Adrenal gland (tissue), 12 donors: ENCODE results near the gene FXYD7. TPM values are rescaled to one million over a fixed set of nuclear protein-coding genes. Genes with fewer than 3 reads are reported as not detected.

ENCODE experiments used
- DNase-seq, 7 donors: peaks; one replicate each; pipeline ENCODE4 v3.0.0-alpha.2; 2019 to 2020
- H3K27ac ChIP-seq, 5 donors: fragments of 200-600 bp; sonication (generic) in 4 of 5; 1 replicate in 3 of 5; 2 replicates in 2 of 5; pipeline versions ENCODE4 v1.5.1 to v1.8.0; 2016 to 2020; ENCODE audit warnings: mild to moderate bottlenecking in 1 of 5
- H3K27me3 ChIP-seq: fragments of 200-600 bp; 2 replicates; pipeline ENCODE4 v1.8.0; 2021
- H3K36me3 ChIP-seq, 2 donors: fragments of 200-600 bp; replicated peaks in 1 of 2; 1 replicate in 1 of 2; 2 replicates in 1 of 2; pipeline versions ENCODE4 v1.5.1 to v1.8.0; 2018 to 2022
- H3K4me1 ChIP-seq, 2 donors: fragments of 200-600 bp; replicated peaks in 1 of 2; 1 replicate in 1 of 2; 2 replicates in 1 of 2; pipeline versions ENCODE4 v1.5.1 to v1.8.0; 2018 to 2021
- H3K4me3 ChIP-seq, 4 donors: fragments of 200-600 bp; sonication (generic) in 3 of 4; one replicate each; pipeline ENCODE4 v1.5.1; 2016 to 2018
- H3K9me3 ChIP-seq, 3 donors: fragments of 200-600 bp; sonication (generic) in 1 of 3; replicated peaks in 1 of 3; 1 replicate in 2 of 3; 2 replicates in 1 of 3; pipeline versions ENCODE4 v1.5.1 to v1.8.0; 2016 to 2021
- CTCF ChIP-seq, 6 experiments: fragments of 450-650 bp in 4 of 6; fragments of 200-600 bp in 2 of 6; sonication (generic) in 1 of 6; IDR thresholded peaks; 1 replicate in 5 of 6; 2 replicates in 1 of 6; pipeline versions ENCODE4 v1.5.1 to v1.8.0; 2016 to 2021; ENCODE audit warnings: antibody characterized with exemption in 6 of 6, mild to moderate bottlenecking in 2 of 6, moderate library complexity in 1 of 6
- POLR2A ChIP-seq, 2 donors: fragments of 450-650 bp; IDR thresholded peaks; one replicate each; pipeline ENCODE4 v1.6.1; 2017; ENCODE audit warnings: antibody characterized with exemption in 2 of 2, mild to moderate bottlenecking in 2 of 2, moderate library complexity in 1 of 2
- WGBS, 4 donors: extraction: QIAGEN DNeasy Blood & Tissue Kit in 2 of 4; methylation state at CpG; one replicate each; pipeline versions ENCODE4 v1.1.5 to v1.1.7; 2013 to 2017; 5-methylcytosine and 5-hydroxymethylcytosine counted together
- intact Hi-C, 2 donors: fragments of 100-400 bp; cut with DNase I; formaldehyde crosslinking; loops; one replicate each; pipeline versions ENCODE4 v1.14.1 to v1.15.0; 2022 to 2023
- polyA plus RNA-seq, 3 donors: library from polyadenylated mRNA; stranded (reverse); fragments of 200-250 nt in 2 of 3; fragments of 350-450 nt in 1 of 3; fragmentation: Illumina TruSeq in 1 of 3; extraction: RNeasy Lipid Tissue Mini Kit (QIAGEN cat#74804) in 1 of 3; gene quantifications; one replicate each; pipeline ENCODE4 v1.2.3, GENCODE V29; 2013 to 2014
- total RNA-seq, 9 donors: library from RNA; depleted of rRNA in 4 of 9; stranded (reverse); fragments of >200 nt in 4 of 9; fragments of 120-200 nt in 1 of 9; fragmentation: NEBNext Ultra II Directional in 1 of 9; extraction: Animal tissue kit (Norgen Biotek cat#: 25700) in 1 of 9; gene quantifications; one replicate each; pipeline versions ENCODE4 v1.1.0 to v1.2.4, GENCODE V29; 2013 to 2023
- donor health status: healthy with polysubstance abuse.
- donor health status: Bipolar disorder and iron deficiency.
- donor health status: DM: yes; HTN: yes; CAD: no.
- donor health status: DM: no; HTN: no; CAD: no.
- donor health status: DM: no; HTN: no; CAD: no.
- donor health status: DM: yes; HTN: yes; CAD: no.

The FXYD7 gene
- total and polyA plus RNA-seq, 12 donors: 0.39 to 0.67 (median 0.64) TPM; not detected in 9

GRCh38 chr19:35132254-35132653 is 10.8 kb upstream of the FXYD7 start:
- H3K27me3 ChIP-seq: no peaks in the 10 kb centered on the region
- H3K4me3 ChIP-seq: no peak overlapping the region
- intact Hi-C loops: loop anchor here in 1 of 2 donors (10.0 kb wide), 1 partner anchor 67 kb away; no protein-coding TSS in a partner anchor
- TF ChIP-seq CTCF (IDR thresholded peaks at IDR 0.05) (no peak), POLR2A (IDR thresholded peaks at IDR 0.05) (no peak)
- H3K9me3 ChIP-seq: no peaks in the 10 kb centered on the region
- H3K27ac ChIP-seq: no peak overlapping the region
- no peaks in the 10 kb centered on the region for H3K4me1 ChIP-seq
- no peaks in the 10 kb centered on the region for H3K36me3 ChIP-seq
- no peak for DNase-seq

- intact Hi-C loops: loop anchor here in 1 of 2 donors (10.0 kb wide), 1 partner anchor 69 kb away; no protein-coding TSS in a partner anchor
- Histone ChIP-seq H3K4me1 (no peaks in the 10 kb centered on the region), H3K4me3 (no peak overlapping the region), H3K9me3 (no peaks in the 10 kb centered on the region), H3K36me3 (no peaks in the 10 kb centered on the region), H3K27ac (peak overlapping the region in 1 of 5 donors; percentile 34), H3K27me3 (no peaks in the 10 kb centered on the region)
- DNase-seq: no peak
- TF ChIP-seq CTCF (IDR thresholded peaks at IDR 0.05): no peak
- no peak for TF ChIP-seq POLR2A (IDR thresholded peaks at IDR 0.05)
- 68 to 78% (median 77%) methylated on average over 7 to 11 of the region's 11 CpGs for whole genome bisulfite sequencing, 4 donors
These were observed 9.2 kb upstream of the FXYD7 start for GRCh38 chr19:35133826-35134225.

- no peak within 1 kb of the TSS for H3K4me3 ChIP-seq
These were observed 8.3 kb upstream of the FXYD7 start, which contains the start of gene LGI4 for GRCh38 chr19:35134601-35135242. LGI4 (minus strand) TSS chr19:35135059; CDS start chr19:35134680, 379 bp downstream.

More at GRCh38 chr19:35134601-35135242, 8.3 kb upstream of the FXYD7 start, which contains the start of gene LGI4:
- DNase-seq: no peak
- Histone ChIP-seq H3K36me3 (no peaks in the 10 kb centered on the region), H3K27me3 (no peaks in the 10 kb centered on the region), H3K4me1 (no peaks in the 10 kb centered on the region), H3K9me3 (no peaks in the 10 kb centered on the region), H3K27ac (peak within 1 kb of the TSS in 2 of 5 donors; percentile 3 to 62)
- intact Hi-C loops: loop anchor here in 1 of 2 donors (10.0 kb wide), 1 partner anchor 70 kb away; no protein-coding TSS in a partner anchor
- WGBS, 4 donors: 63 to 79% (median 64%) methylated on average over 13 to 15 of the region's 15 CpGs
- TF ChIP-seq POLR2A (IDR thresholded peaks at IDR 0.05): no peak
- TF ChIP-seq CTCF (IDR thresholded peaks at IDR 0.05): no peak
